Measurements from ENCODE around the gene FAM151A. TPM values are rescaled to one million over a fixed set of nuclear protein-coding genes. Genes with fewer than 3 reads are reported as not detected.

The FAM151A gene
- total and polyA plus RNA-seq, 12 donors, result 0.11 to 0.85 (median 0.20) TPM; not detected in 8

DNA sequence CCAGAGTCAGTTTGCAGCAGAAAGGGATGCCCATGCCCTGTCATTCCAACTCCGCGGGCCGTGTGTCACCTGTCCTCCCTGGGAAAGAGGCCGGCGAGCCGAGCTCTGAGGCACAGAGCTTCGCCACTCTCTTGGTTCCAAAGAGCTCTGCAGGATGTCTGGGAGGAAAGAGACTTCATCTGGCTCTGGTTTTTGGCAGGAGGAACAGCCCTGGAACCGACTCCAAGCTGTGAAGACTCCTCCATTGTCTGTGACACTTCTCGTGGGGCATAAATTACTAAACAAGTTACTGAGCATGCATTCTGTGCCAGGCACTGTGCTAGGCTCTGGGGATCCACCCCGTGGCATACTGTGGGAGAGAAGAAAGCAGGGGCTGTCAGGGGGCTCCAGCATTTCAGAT, 3.9 kb upstream of the FAM151A start:
- Histone ChIP-seq H3K27ac (no peak overlapping the region), H3K9me3 (replicated peaks in 1 of 3) (no peaks in the 10 kb centered on the region), H3K4me1 (replicated peaks in 1 of 2) (no peaks in the 10 kb centered on the region), H3K4me3 (no peak overlapping the region), H3K36me3 (replicated peaks in 1 of 2) (no peaks in the 10 kb centered on the region), H3K27me3 (no peaks in the 10 kb centered on the region)
- 78% methylated on average over 10 of the region's 10 CpGs; no CpG with 5 or more reads in 3 of the 4 donors for WGBS, 4 donors
- DNase-seq, result no peak
- intact Hi-C loops (cut with DNase I), result no loop called here
- no peak for TF ChIP-seq POLR2A (IDR thresholded peaks at IDR 0.05)
- TF ChIP-seq, protein P1, sequence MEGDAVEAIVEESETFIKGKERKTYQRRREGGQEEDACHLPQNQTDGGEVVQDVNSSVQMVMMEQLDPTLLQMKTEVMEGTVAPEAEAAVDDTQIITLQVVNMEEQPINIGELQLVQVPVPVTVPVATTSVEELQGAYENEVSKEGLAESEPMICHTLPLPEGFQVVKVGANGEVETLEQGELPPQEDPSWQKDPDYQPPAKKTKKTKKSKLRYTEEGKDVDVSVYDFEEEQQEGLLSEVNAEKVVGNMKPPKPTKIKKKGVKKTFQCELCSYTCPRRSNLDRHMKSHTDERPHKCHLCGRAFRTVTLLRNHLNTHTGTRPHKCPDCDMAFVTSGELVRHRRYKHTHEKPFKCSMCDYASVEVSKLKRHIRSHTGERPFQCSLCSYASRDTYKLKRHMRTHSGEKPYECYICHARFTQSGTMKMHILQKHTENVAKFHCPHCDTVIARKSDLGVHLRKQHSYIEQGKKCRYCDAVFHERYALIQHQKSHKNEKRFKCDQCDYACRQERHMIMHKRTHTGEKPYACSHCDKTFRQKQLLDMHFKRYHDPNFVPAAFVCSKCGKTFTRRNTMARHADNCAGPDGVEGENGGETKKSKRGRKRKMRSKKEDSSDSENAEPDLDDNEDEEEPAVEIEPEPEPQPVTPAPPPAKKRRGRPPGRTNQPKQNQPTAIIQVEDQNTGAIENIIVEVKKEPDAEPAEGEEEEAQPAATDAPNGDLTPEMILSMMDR (IDR thresholded peaks at IDR 0.05), result no peak

DNA sequence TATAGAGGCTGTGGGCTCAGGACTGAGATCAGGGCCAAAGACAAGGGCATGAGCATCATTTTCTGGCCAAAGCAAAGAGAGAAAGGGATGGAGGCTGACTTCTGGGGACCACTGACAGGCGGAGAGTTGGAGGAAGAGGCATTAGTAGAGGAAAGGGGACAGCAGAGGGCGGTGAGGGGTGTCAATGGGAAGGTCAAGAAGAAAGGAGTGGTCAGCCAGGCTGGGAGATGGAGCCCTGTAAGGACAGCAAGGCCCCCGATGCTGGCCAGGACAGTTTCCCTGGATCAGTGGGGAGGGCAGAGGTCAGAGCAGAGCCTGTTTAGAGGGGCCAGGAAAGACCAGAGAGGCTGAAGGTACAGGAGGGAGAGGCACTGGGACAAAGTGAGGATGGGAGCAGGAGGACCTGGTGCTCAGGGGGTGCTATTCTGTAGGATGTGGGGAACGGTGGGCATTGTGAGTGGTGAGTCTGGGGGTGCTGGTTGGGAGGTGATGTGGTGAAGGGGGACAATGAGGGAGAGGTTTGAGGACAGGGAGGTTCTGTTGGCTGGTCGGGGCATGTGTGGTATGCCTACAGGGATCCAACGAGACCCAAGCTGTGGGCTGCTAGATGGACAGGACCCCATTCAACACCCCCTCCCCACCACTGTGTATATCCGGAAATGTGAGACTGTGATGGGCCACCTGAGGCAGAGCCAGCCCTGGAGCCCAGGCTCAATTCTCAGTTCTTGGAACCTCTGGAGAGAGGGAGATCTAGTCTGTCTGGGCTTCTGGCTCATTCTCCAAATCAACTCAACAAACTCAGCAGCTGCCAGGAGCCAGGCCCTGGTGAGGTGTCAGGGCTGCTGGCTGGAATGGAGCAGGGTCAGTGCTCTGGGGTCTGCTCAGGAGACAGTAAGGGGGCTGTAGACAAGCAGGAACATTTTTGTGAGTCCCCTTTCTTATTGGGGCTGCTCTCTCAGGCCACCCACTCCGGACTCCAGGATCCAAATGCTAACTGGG, 1.4 kb upstream of the FAM151A start:
- DNase-seq, result no peak
- no peak for TF ChIP-seq POLR2A (IDR thresholded peaks at IDR 0.05)
- TF ChIP-seq, protein P1 (IDR thresholded peaks at IDR 0.05), result no peak
- intact Hi-C loops (cut with DNase I), result no loop called here
- H3K9me3 ChIP-seq (replicated peaks in 1 of 3), result no peaks in the 10 kb centered on the region
- WGBS, 4 donors, result 60 to 83% (median 72%) methylated on average over 7 to 8 of the region's 8 CpGs
- H3K4me1 ChIP-seq (replicated peaks in 1 of 2), result no peaks in the 10 kb centered on the region
- H3K27me3 ChIP-seq, result no peaks in the 10 kb centered on the region
- H3K4me3 ChIP-seq, result no peak overlapping the region
- no peaks in the 10 kb centered on the region for H3K36me3 ChIP-seq (replicated peaks in 1 of 2)
- H3K27ac ChIP-seq, result no peak overlapping the region

DNA sequence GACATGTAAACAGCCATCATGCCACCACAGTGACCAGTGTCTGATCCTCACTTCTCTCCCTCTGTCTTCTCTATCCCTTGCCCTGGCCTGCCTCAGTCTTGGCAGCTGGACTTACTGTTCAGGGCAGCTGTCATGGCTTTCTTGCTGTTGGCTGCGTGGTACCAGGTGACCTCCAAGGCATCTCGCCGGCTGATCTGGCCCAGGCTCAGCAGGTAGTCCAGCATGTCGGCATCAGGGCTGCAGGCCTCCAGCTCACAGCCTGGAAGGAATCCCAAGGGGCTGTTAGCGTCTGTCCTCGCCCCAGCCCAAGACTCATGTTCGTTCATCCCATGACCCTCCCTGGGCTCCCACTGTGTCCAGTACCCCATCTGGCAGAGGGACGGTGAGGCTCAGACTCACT, 3.6 kb downstream of the FAM151A start:
- no peaks in the 10 kb centered on the region for H3K36me3 ChIP-seq (replicated peaks in 1 of 2)
- no peak for DNase-seq

More for the DNA sequence above, 3.6 kb downstream of the FAM151A start:
- TF ChIP-seq, protein P1 (IDR thresholded peaks at IDR 0.05), result no peak
- TF ChIP-seq POLR2A (IDR thresholded peaks at IDR 0.05), result no peak
- 64 to 84% (median 77%) methylated on average over 5 to 8 of the region's 8 CpGs for WGBS, 4 donors
- intact Hi-C loops (cut with DNase I), result no loop called here
- H3K27ac ChIP-seq, result no peak overlapping the region
- no peaks in the 10 kb centered on the region for H3K9me3 ChIP-seq (replicated peaks in 1 of 3)
- no peaks in the 10 kb centered on the region for H3K27me3 ChIP-seq
- no peak overlapping the region for H3K4me3 ChIP-seq
- no peaks in the 10 kb centered on the region for H3K4me1 ChIP-seq (replicated peaks in 1 of 2)

Measured in adrenal gland (tissue), 12 donors.